ENCODE measurements around the gene BMPR2.

The BMPR2 gene

DNA sequence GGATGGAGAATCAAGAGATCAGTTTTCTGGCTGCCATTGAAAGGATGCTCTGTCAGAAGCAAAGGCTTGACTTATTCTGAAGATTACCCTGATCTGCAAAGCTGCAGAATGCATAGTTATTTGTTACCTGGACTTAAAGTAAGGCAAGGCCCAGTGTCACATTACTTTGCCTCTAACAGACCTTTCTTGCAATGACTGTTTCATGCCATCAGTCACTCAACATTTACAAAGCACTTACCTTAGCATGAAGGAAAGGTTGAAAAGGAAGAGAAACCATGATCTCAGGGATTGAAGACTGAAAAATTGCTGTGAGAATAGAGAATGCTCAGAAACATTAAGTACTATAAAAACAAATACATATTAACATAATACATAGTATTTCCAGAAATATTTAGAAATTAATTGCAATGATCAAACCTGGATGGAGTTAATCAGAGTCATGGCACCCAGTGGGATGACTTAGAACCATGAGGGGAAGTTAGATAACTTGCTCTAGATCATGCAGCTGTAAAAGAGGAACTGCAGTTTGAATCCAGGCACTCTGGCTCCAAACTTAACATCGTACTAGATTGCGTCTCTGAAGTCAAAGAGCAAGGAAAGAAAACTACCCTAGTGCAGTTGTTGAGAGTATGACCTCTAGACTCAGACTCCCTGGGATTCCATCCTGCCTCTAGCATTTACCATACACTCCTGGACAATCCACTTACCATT is 232.2 kb downstream of the BMPR2 start:
- Histone ChIP-seq H3K27ac (ENCODE audit: low read depth, low read length) (no peak overlapping the region), H3K36me3 (ENCODE audit: control insufficient read depth, low read length) (no peaks in the 10 kb centered on the region), H3K27me3 (ENCODE audit: control insufficient read depth, low read length) (no peaks in the 10 kb centered on the region), H3K9me2 (replicated peaks; ENCODE audit: control insufficient read depth, low read length) (no peaks in the 10 kb centered on the region), H3K4me1 (ENCODE audit: control insufficient read depth, low read length) (peaks cover 4% of the 10 kb centered on the region; the same call in 1 of the 2 replicates), H3F3A (ENCODE audit: control insufficient read depth, insufficient read depth) (no peaks in the 10 kb centered on the region), H3K4me3 (ENCODE audit: low read length) (no peak overlapping the region), H3K9me3 (ENCODE audit: control insufficient read depth, insufficient read depth, low read length) (no peaks in the 10 kb centered on the region), H3K79me2 (ENCODE audit: control insufficient read depth, low read length) (no peaks in the 10 kb centered on the region), H4K20me1 (ENCODE audit: control insufficient read depth, insufficient read depth, low read depth, low read length) (no peaks in the 10 kb centered on the region), H3K4me2 (ENCODE audit: low read length) (no peak overlapping the region)
- no peak for TF ChIP-seq EZH2phosphoT487 (IDR thresholded peaks at IDR 0.05; ENCODE audit: borderline replicate concordance, low read length)
- TF ChIP-seq, protein P1, sequence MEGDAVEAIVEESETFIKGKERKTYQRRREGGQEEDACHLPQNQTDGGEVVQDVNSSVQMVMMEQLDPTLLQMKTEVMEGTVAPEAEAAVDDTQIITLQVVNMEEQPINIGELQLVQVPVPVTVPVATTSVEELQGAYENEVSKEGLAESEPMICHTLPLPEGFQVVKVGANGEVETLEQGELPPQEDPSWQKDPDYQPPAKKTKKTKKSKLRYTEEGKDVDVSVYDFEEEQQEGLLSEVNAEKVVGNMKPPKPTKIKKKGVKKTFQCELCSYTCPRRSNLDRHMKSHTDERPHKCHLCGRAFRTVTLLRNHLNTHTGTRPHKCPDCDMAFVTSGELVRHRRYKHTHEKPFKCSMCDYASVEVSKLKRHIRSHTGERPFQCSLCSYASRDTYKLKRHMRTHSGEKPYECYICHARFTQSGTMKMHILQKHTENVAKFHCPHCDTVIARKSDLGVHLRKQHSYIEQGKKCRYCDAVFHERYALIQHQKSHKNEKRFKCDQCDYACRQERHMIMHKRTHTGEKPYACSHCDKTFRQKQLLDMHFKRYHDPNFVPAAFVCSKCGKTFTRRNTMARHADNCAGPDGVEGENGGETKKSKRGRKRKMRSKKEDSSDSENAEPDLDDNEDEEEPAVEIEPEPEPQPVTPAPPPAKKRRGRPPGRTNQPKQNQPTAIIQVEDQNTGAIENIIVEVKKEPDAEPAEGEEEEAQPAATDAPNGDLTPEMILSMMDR (IDR thresholded peaks at IDR 0.05; ENCODE audit: low read depth, low read length, poor library complexity, severe bottlenecking): no peak

DNA sequence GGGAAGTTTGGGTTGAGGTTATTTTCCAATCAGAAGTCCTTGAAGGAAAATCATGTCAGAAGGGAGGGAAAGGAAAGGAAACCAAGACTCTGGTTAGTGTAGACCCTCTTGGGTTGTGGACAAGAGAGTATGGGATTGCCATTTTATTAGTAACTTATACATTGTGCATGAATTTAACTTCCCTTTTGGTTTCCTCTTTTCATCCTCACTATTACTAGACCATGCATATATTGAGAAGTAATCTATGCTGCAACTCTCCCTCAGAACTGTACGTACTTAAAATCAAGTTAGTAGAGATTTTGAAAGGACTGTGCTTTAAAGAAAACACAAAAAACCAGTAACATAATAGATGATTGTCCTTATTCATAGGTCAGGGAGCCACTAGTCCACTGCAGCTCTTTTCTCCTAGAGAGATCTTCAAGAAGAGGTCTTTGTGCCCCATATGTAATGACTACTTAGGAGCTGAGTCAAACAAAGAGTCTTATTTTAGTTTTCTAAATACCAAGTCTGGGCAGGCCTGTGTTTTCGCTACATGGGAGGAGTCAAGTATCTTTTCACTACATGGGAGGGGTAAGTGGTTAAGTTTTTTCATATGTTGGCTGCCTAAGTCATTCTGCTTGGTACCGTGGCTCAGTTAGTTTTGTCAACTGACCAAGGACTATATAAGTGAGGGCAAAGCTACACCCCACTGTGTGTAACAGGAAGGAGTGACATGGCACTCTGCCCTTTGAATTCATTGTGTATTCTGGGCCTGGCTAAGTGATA is 233.4 kb downstream of the BMPR2 start:
- Histone ChIP-seq H4K20me1 (ENCODE audit: control insufficient read depth, insufficient read depth, low read depth, low read length) (no peaks in the 10 kb centered on the region), H3K4me3 (ENCODE audit: low read length) (no peak overlapping the region), H3K4me1 (ENCODE audit: control insufficient read depth, low read length) (peaks cover 2% of the 10 kb centered on the region; the same call in 1 of the 2 replicates), H3K9me3 (ENCODE audit: control insufficient read depth, insufficient read depth, low read length) (no peaks in the 10 kb centered on the region), H3F3A (ENCODE audit: control insufficient read depth, insufficient read depth) (no peaks in the 10 kb centered on the region), H3K9me2 (replicated peaks; ENCODE audit: control insufficient read depth, low read length) (no peaks in the 10 kb centered on the region), H3K79me2 (ENCODE audit: control insufficient read depth, low read length) (no peaks in the 10 kb centered on the region), H3K4me2 (ENCODE audit: low read length) (no peak overlapping the region), H3K27me3 (ENCODE audit: control insufficient read depth, low read length) (no peaks in the 10 kb centered on the region), H3K36me3 (ENCODE audit: control insufficient read depth, low read length) (no peaks in the 10 kb centered on the region), H3K27ac (ENCODE audit: low read depth, low read length) (no peak overlapping the region)
- TF ChIP-seq, protein P1 (IDR thresholded peaks at IDR 0.05; ENCODE audit: low read depth, low read length, poor library complexity, severe bottlenecking): no peak
- no peak for TF ChIP-seq EZH2phosphoT487 (IDR thresholded peaks at IDR 0.05; ENCODE audit: borderline replicate concordance, low read length)

DNA sequence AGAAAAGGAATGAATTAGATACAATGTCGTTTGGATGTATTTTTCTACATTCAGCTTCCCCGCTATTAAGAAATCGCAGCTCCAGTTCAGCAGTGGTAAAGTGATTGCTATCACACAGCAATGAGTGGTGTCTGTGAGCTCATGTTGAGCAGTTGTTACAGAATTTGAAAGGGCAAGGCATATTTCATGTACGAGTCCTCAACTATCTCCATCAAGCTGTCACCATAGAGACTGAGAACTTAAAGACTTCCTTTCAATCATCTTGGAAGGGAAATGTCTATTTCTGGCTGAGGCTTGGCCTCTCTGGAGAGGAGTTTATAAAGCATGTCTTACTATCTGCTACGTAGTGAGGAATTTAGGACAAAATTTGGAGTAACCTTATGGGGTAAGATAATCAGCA is 234.3 kb downstream of the BMPR2 start:
- no peaks in the 10 kb centered on the region for H3K9me3 ChIP-seq (ENCODE audit: control insufficient read depth, insufficient read depth, low read length)
- TF ChIP-seq, protein P1 (IDR thresholded peaks at IDR 0.05; ENCODE audit: low read depth, low read length, poor library complexity, severe bottlenecking): no peak
- TF ChIP-seq EZH2phosphoT487 (IDR thresholded peaks at IDR 0.05; ENCODE audit: borderline replicate concordance, low read length): no peak
- H3K36me3 ChIP-seq (ENCODE audit: control insufficient read depth, low read length): no peaks in the 10 kb centered on the region
- H3K4me3 ChIP-seq (ENCODE audit: low read length): no peak overlapping the region
- no peaks in the 10 kb centered on the region for H3K27me3 ChIP-seq (ENCODE audit: control insufficient read depth, low read length)
- no peaks in the 10 kb centered on the region for H3K4me1 ChIP-seq (ENCODE audit: control insufficient read depth, low read length)
- no peak overlapping the region for H3K27ac ChIP-seq (ENCODE audit: low read depth, low read length)
- H3F3A ChIP-seq (ENCODE audit: control insufficient read depth, insufficient read depth): no peaks in the 10 kb centered on the region
- H4K20me1 ChIP-seq (ENCODE audit: control insufficient read depth, insufficient read depth, low read depth, low read length): no peaks in the 10 kb centered on the region
- no peaks in the 10 kb centered on the region for H3K79me2 ChIP-seq (ENCODE audit: control insufficient read depth, low read length)
- H3K4me2 ChIP-seq (ENCODE audit: low read length): no peak overlapping the region
- H3K9me2 ChIP-seq (replicated peaks; ENCODE audit: control insufficient read depth, low read length): no peaks in the 10 kb centered on the region

All from DOHH2 (cell line).